Measurements from ENCODE around the gene IQSEC2.

DNA sequence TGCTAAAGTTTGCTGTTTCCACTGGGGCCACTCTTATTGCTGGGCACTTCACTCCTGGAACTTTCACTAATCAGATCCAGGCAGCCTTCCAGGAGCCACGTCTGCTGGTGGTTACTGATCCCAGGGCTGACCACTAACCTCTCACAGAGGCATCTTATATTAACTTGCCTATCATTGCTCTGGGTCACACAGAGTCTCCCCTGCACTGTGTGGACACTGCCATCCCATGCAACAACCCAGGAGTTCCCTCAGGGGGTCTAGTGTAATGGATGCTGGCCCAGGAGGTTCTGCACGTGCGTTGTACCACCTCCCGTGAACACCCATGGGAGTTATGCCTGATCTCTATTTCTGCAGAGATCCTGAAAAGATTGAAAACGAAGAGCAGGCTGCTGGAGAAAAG, 41.8 kb upstream of the IQSEC2 start:
- TF ChIP-seq, protein P1, sequence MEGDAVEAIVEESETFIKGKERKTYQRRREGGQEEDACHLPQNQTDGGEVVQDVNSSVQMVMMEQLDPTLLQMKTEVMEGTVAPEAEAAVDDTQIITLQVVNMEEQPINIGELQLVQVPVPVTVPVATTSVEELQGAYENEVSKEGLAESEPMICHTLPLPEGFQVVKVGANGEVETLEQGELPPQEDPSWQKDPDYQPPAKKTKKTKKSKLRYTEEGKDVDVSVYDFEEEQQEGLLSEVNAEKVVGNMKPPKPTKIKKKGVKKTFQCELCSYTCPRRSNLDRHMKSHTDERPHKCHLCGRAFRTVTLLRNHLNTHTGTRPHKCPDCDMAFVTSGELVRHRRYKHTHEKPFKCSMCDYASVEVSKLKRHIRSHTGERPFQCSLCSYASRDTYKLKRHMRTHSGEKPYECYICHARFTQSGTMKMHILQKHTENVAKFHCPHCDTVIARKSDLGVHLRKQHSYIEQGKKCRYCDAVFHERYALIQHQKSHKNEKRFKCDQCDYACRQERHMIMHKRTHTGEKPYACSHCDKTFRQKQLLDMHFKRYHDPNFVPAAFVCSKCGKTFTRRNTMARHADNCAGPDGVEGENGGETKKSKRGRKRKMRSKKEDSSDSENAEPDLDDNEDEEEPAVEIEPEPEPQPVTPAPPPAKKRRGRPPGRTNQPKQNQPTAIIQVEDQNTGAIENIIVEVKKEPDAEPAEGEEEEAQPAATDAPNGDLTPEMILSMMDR (IDR thresholded peaks at IDR 0.05), result no peak
- TF ChIP-seq POLR2A (IDR thresholded peaks at IDR 0.05), result no peak
